Lower leg skin (tissue), 3 donors: Measurements from ENCODE around the gene SLC6A5.

Experiments
- CTCF ChIP-seq, 3 donors: fragments of 450-650 bp; IDR thresholded peaks; one replicate each; pipeline ENCODE4 v1.5.1; 2016; ENCODE audit warnings: antibody characterized with exemption in 3 of 3, mild to moderate bottlenecking in 3 of 3, moderate library complexity in 2 of 3
- POLR2A ChIP-seq, 2 donors: fragments of 450-650 bp; IDR thresholded peaks; one replicate each; pipeline ENCODE4 v1.6.1; 2016 to 2017; ENCODE audit warnings: antibody characterized with exemption in 2 of 2, mild to moderate bottlenecking in 1 of 2, moderate library complexity in 1 of 2

- TF ChIP-seq POLR2A (IDR thresholded peaks at IDR 0.05) (no peak), CTCF (IDR thresholded peaks at IDR 0.05) (no peak)
These were observed 68.9 kb downstream of the SLC6A5 start for GRCh38 chr11:20668131-20668809.
